GM19099 (cell line): Measurements from ENCODE around the gene MGLL.

Experiments
- POLR2A ChIP-seq: IDR thresholded peaks from 3 replicates; pipeline ENCODE4 v1.6.1; 2011; ENCODE audit warnings: low read depth; ENCODE audit not compliant: insufficient read length; ENCODE audit errors: extremely low read depth

The MGLL gene

GRCh38 chr3:127684871-127685707 is 137.2 kb downstream of the MGLL start:
- no peak for TF ChIP-seq POLR2A

DNA sequence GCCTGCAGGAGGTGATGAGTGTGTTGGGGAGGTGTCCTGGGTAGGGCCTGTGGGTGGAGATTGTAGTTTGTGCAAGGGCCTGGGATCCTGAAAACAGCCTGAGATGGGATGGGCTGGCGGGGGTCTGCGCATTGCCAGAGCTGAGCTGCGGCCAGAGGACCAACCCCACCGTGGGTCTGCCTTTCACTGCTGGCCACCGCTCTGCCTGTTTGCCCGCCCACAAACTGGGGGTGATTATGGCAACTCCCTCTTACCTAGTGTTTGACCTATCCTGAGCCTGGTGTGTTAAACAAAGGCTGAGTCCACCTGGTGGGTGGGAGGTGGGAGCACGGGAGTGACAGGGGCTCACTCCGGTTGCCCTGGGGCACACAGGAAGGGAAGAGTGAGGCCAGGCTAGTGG is 139.8 kb downstream of the MGLL start:
- TF ChIP-seq POLR2A, result no peak

GRCh38 chr3:127680798-127681221 is 141.5 kb downstream of the MGLL start:
- TF ChIP-seq POLR2A, result no peak

DNA sequence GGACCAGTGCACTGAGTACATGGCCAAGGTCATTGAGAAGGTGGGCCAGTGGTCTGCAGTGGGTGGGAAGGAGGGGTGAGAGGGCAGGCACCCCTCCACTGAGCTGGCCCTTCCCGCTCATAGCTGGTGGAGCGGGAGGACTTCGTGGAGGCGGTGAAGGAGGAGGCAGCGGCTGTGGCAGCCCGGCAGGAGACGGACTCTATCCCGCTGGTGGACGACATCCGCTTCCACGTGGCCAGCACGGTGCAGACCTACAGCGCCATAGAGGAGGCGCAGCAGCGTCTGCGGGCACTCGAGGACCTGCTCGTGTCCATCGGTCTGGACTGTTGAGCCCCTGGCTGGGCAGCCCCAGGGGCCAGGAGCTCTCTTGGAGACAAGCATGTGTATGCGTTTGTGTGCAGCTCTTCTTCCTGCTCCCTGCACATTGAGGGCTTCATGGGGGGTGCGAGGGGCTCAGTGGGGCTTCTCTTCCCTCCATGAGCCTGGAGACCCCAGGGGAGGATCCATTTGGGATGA is 142.1 kb downstream of the MGLL start:
- TF ChIP-seq POLR2A, result no peak

DNA sequence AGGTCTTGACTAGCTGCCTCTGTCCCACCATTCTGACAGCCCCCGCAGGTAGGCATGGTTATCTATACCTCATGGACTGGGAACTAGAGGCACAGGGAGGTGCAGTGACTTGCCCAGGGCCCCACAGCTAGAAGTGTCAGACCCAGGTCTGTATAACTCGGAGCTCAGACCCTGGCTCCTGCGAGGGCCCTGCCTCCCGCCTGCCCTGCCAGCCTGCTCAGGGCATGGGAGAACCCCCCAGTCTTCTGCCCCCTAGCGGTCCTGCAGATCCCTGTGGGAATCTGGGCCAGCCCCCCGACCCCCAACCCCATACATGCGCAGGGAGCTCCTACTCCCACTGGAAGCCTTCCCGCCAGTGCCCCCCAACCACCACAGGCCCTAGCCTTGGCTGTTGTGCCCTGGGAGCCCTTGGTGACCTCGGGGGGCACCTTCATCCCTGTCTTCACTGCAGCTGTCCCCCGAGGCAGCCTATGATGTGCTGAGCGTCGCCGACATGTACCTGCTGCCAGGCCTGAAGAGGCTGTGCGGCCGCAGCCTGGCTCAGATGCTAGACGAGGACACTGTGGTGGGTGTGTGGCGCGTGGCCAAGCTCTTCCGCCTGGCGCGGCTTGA is 142.7 kb downstream of the MGLL start:
- TF ChIP-seq POLR2A, result no peak

- TF ChIP-seq POLR2A, result no peak
Measured at GRCh38 chr3:127678611-127679533, 143.4 kb downstream of the MGLL start.

DNA sequence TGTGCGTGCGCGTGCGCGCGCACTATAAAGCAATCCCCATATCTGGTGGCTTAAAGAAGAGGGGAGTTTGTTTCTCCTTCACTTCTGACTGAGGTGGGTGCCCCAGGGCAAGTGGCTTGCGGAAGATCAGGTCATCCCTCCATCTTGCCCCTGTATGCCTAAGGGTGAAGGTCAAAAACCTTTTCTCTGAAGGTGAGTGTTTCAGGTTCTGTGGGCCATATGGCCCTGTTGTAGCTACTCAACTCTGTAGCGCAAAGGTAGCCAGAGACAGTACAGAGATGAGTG is 144.1 kb downstream of the MGLL start:
- no peak for TF ChIP-seq POLR2A

- no peak for TF ChIP-seq POLR2A
Measured at GRCh38 chr3:127677541-127678314, 144.6 kb downstream of the MGLL start.

GRCh38 chr3:127676921-127677351 is 145.4 kb downstream of the MGLL start:
- no peak for TF ChIP-seq POLR2A

- TF ChIP-seq POLR2A, result no peak
Measured at GRCh38 chr3:127676456-127676855, 145.9 kb downstream of the MGLL start.

- TF ChIP-seq POLR2A, result no peak
Measured at GRCh38 chr3:127675651-127676391, 146.5 kb downstream of the MGLL start.

- no peak for TF ChIP-seq POLR2A
Measured at GRCh38 chr3:127674790-127675189, 147.5 kb downstream of the MGLL start.

DNA sequence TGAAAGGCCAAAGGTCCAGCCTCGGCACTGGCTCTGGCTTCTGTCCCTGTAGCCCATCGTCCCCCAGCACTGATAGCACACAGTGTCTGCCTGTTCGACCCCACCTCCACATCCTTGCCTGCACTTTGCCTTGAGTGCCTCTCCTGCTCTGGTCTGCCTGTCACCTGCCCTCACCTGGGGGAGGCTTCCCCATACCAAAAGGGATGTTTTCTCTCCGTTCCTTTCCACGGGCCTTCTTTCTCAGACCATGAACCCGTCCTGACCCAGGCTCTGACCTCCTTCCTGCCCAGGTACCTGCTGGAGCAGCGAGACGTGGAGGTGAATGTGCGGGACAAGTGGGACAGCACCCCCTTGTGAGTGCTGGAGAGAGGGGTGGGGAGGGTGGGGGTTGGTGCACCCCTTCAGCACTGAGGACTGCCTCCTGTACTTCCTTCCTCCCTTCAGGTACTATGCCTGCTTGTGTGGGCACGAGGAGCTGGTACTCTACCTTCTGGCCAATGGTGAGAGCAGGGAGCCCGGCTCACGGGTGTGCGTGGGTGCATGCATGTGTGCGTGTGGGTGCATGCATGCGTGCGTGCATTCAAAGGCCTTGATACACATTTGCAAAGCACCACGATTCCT is 148.1 kb downstream of the MGLL start:
- TF ChIP-seq POLR2A, result no peak
